Activated CD4-positive, alpha-beta T cell treated with anti-CD3 and anti-CD28 coated beads for 36 hours (primary cell): ENCODE measurements around the gene PEX14. TPM values are rescaled to one million over a fixed set of nuclear protein-coding genes. Genes with fewer than 3 reads are reported as not detected.
A peak's percentile ranks its signal among the peaks of the same experiment; 100 is the strongest.

Experiments
- ATAC-seq: fragments of 200-7000 bp; cut with Tn5 transposase; one replicate; pipeline ENCODE4 v1.10.0; 2021; ENCODE audit warnings: mild to moderate bottlenecking, moderate library complexity
- CTCF ChIA-PET: fragments of 350-600 bp; sonication (Branson Sonifier 250); formaldehyde crosslinking; loops from one replicate; lab custom pipeline; 2021; ENCODE audit warnings: antibody characterized with exemption; lab: Charles Lee
- POLR2A ChIA-PET: fragments of 350-600 bp; sonication (Branson Sonifier 250); formaldehyde crosslinking; loops from one replicate; lab custom pipeline; 2021; ENCODE audit warnings: antibody characterized with exemption, inconsistent platforms; lab: Charles Lee
- DNase-seq: peaks from one replicate; pipeline ENCODE4 v3.0.0-alpha.2; 2020
- H3K27ac Mint-ChIP-seq: one replicate; pipeline ENCODE4 v1.8.0; 2021; ENCODE audit warnings: mixed read lengths
- H3K27me3 Mint-ChIP-seq: one replicate; pipeline ENCODE4 v1.8.0; 2021; ENCODE audit warnings: mixed read lengths
- H3K36me3 Mint-ChIP-seq: one replicate; pipeline ENCODE4 v1.8.0; 2021; ENCODE audit warnings: low read depth, mixed read lengths
- H3K4me1 Mint-ChIP-seq: one replicate; pipeline ENCODE4 v1.8.0; 2021; ENCODE audit warnings: mixed read lengths
- H3K4me3 Mint-ChIP-seq: one replicate; pipeline ENCODE4 v1.8.0; 2021; ENCODE audit warnings: mild to moderate bottlenecking, moderate library complexity, mixed read lengths
- H3K9me3 Mint-ChIP-seq: one replicate; pipeline ENCODE4 v1.8.0; 2021; ENCODE audit warnings: low read depth, mixed read lengths
- intact Hi-C, 2 experiments: fragments of 100-400 bp; cut with DNase I in 1 of 2; cut with micrococcal nuclease in 1 of 2; formaldehyde crosslinking; loops; one replicate each; pipeline versions ENCODE4 v1.14.2 to v1.15.1; 2022 to 2024; cut with DNase I, micrococcal nuclease
- total RNA-seq, 2 experiments: library from RNA; stranded (reverse); gene quantifications; one replicate each; pipeline ENCODE4 v1.2.3, GENCODE V29; 2021

PEX14 gene
- total RNA-seq, 2 experiments from 2014 or later = 16.3 to 25.1 TPM

GRCh38 chr1:10434590-10434989 lies 40.2 kb upstream of the PEX14 start:
- DNase-seq (no peak), ATAC-seq (no peak)
- H3K27ac Mint-ChIP-seq = no peak overlapping the region
- ChIA-PET CTCF (no interaction called here), POLR2A (interaction anchor here (0.6 kb wide), 1 partner anchor 17 kb away, joined by 3 read pairs; no protein-coding TSS in a partner anchor)
- H3K9me3 Mint-ChIP-seq = no peaks in the 10 kb centered on the region
- intact Hi-C loops = no loop called here
- H3K27me3 Mint-ChIP-seq = no peaks in the 10 kb centered on the region
- no peaks in the 10 kb centered on the region for H3K36me3 Mint-ChIP-seq
- H3K4me3 Mint-ChIP-seq = no peak overlapping the region
- peaks cover 17% of the 10 kb centered on the region for H3K4me1 Mint-ChIP-seq

DNA sequence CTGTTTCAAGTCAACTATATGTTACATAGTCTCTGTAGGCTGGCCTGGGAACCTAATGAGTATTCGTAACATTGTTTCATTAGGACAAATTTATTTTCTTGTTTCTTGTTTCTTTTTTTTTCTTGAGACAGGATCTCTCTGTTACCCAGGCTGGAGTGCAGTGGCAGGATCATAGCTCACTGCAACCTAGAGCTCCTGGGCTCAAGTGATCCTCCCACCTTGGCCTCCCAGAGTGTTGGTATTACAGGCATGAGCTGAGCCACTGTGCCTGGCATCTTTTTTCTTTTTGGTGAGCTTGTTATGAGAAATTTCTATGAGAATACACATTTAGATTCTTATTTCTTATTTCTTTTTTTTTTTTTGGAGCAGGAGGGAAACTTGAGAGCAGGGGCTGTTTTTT lies 37.7 kb upstream of the PEX14 start:
- Mint-ChIP-seq H3K36me3 (no peaks in the 10 kb centered on the region), H3K4me1 (peaks cover 4% of the 10 kb centered on the region), H3K27ac (no peak overlapping the region), H3K4me3 (no peak overlapping the region), H3K27me3 (no peaks in the 10 kb centered on the region), H3K9me3 (no peaks in the 10 kb centered on the region)
- ChIA-PET POLR2A (interaction anchor here (0.6 kb wide), 1 partner anchor 847 kb away, joined by 4 read pairs; no protein-coding TSS in a partner anchor), CTCF (interaction anchor here (0.6 to 1.2 kb wide), 3 partner anchors 13 to 58 kb away, joined by 3 to 4 read pairs (median 3); partner anchors contain the start of gene CORT)
- intact Hi-C loops = no loop called here
- ATAC-seq (no peak), DNase-seq (no peak)

DNA sequence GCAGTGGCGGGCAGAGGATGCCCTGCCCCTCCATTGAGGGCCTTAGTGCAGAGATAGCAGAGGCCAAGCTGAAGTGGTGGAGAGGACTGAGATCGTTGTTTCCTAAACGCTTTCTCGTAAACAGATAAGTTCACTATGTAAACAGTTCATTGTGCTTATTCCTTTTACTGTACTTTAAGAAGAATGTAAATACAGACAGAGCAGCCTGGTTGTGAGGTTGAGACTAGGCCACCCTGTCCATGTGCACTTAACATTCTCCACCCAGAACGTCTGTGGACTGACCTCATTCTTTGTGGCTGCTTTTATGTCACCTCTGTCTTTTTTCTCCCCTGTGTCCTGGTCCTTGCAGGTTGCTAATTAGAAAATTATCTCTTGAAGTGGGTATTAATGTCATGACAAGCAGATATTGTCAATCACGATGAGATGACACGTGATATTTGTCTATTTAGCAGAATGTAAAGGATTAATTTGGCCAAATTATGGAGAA lies 36.0 kb upstream of the PEX14 start:
- no peaks in the 10 kb centered on the region for H3K27me3 Mint-ChIP-seq
- no peak overlapping the region for H3K27ac Mint-ChIP-seq
- POLR2A ChIA-PET = no interaction called here
- intact Hi-C loops = no loop called here
- CTCF ChIA-PET = interaction anchor here (0.8 kb wide), 1 partner anchor 56 kb away, joined by 3 read pairs; no protein-coding TSS in a partner anchor
- H3K4me1 Mint-ChIP-seq = no peaks in the 10 kb centered on the region
- H3K4me3 Mint-ChIP-seq = no peak overlapping the region
- ATAC-seq (no peak), DNase-seq (no peak)
- H3K36me3 Mint-ChIP-seq = no peaks in the 10 kb centered on the region
- H3K9me3 Mint-ChIP-seq = no peaks in the 10 kb centered on the region

DNA sequence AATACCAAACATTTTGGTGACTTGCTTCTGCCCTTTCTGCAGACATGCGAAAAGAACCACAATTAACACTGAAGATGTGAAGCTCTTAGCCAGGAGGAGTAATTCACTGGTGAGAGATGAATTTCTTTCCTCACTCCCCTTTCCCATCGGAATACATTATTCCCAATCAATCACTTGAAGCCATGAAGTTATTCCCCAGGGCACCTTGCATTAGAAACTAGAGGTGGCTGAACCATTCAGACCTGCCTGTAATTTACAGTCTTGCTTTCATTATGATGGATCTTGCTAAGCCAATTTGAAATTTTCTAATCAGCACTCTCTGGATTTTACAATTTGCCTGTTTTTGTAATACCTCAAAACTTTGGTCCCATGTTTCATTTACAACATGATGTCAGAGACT lies 34.4 kb upstream of the PEX14 start:
- Mint-ChIP-seq H3K36me3 (peaks cover 6% of the 10 kb centered on the region), H3K4me3 (no peak overlapping the region), H3K27me3 (no peaks in the 10 kb centered on the region), H3K4me1 (peaks cover 2% of the 10 kb centered on the region), H3K27ac (no peak overlapping the region), H3K9me3 (no peaks in the 10 kb centered on the region)
- POLR2A ChIA-PET = no interaction called here
- CTCF ChIA-PET = no interaction called here
- ATAC-seq (no peak), DNase-seq (no peak)
- intact Hi-C loops = no loop called here

- Mint-ChIP-seq H3K4me3 (no peak overlapping the region), H3K4me1 (peaks cover 2% of the 10 kb centered on the region), H3K27me3 (no peaks in the 10 kb centered on the region), H3K9me3 (no peaks in the 10 kb centered on the region), H3K27ac (no peak overlapping the region), H3K36me3 (peaks cover 6% of the 10 kb centered on the region)
- POLR2A ChIA-PET = no interaction called here
- ATAC-seq (no peak), DNase-seq (no peak)
- intact Hi-C loops = no loop called here
- CTCF ChIA-PET = no interaction called here
These were observed 34.0 kb upstream of the PEX14 start for GRCh38 chr1:10440794-10441193.

DNA sequence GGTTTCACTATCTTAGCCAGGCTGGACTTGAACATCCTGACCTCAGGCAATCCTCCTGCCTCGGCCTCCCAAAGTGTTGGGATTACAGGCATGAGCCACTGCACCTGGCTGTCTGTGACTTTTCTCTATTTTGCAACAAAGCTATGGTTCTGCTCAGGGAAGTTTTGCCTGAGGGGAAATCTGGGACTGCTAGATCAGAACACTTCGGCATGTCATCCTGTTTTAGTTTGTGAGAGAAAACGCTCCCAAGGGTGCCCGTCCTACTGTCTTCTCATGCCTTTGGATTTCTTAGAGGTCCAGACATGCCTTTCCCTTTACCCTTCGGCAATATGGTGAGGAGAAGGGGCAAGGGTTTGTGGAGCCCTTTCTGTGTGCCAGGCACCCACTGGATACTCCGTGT lies 30.5 kb upstream of the PEX14 start:
- DNase-seq = no peak
- no peaks in the 10 kb centered on the region for H3K9me3 Mint-ChIP-seq
- no peak for ATAC-seq
- H3K4me1 Mint-ChIP-seq = peaks cover 2% of the 10 kb centered on the region
- no peaks in the 10 kb centered on the region for H3K27me3 Mint-ChIP-seq
- H3K36me3 Mint-ChIP-seq = peaks cover 13% of the 10 kb centered on the region
- no peak overlapping the region for H3K4me3 Mint-ChIP-seq
- POLR2A ChIA-PET = interaction anchor here (0.7 kb wide), 1 partner anchor 14 kb away, joined by 3 read pairs; the partner anchor contains the start of gene CENPS
- CTCF ChIA-PET = interaction anchor here (1.7 kb wide), 1 partner anchor 14 kb away, joined by 7 read pairs; the partner anchor contains the start of gene CENPS
- intact Hi-C loops = no loop called here
- H3K27ac Mint-ChIP-seq = no peak overlapping the region

DNA sequence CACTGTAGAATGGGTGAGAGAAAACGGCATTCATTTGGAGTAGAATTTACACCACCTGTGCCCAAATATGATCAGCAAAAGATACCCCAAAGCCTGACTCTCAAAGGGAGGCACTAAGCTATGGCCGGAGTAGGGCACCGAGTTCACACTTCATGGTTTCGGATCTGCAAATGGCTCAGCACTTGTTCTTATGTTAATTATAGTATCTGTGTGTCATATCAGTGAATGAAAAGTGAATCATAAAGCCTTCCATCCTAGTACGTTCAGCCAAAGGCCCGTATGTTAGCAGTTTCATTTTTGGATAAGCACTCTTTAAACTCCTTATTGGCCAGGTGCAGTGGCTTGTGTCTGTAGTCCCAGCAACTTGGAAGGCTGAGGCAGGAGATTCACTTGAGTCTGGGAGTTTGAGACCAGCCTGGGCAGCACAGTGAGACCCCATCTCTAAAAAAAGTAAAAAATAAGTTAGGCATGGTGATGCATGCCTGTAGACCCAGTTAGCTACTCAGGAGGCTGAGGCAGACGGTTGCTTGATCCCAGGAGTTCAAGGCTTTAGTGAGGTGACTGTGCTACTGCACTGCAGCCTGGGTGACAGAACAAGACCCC lies 29.9 kb upstream of the PEX14 start:
- ChIA-PET CTCF (interaction anchor here (0.6 to 1.7 kb wide), 2 partner anchors 15 to 362 kb away, joined by 3 to 7 read pairs; partner anchors contain the start of gene CENPS), POLR2A (no interaction called here)
- H3K27ac Mint-ChIP-seq = no peak overlapping the region

GRCh38 chr1:10446790-10447422 lies 27.8 kb upstream of the PEX14 start:
- intact Hi-C loops = no loop called here
- no peak for DNase-seq
- Mint-ChIP-seq H3K4me1 (peaks cover 3% of the 10 kb centered on the region), H3K4me3 (no peak overlapping the region), H3K9me3 (no peaks in the 10 kb centered on the region), H3K36me3 (peaks cover 13% of the 10 kb centered on the region), H3K27ac (no peak overlapping the region), H3K27me3 (no peaks in the 10 kb centered on the region)
- POLR2A ChIA-PET = interaction anchor here (0.6 kb wide), 1 partner anchor 562 kb away, joined by 4 read pairs; no protein-coding TSS in a partner anchor
- ATAC-seq = no peak
- CTCF ChIA-PET = interaction anchor here (0.7 to 0.8 kb wide), 2 partner anchors 13 to 1420 kb away, joined by 3 to 6 read pairs; no protein-coding TSS in a partner anchor

More for the DNA sequence above, 29.9 kb upstream of the PEX14 start:
- intact Hi-C loops = no loop called here
- ATAC-seq (peak; percentile 75), DNase-seq (peak; percentile 11)
- H3K36me3 Mint-ChIP-seq = peaks cover 13% of the 10 kb centered on the region
- no peak overlapping the region for H3K4me3 Mint-ChIP-seq
- H3K4me1 Mint-ChIP-seq = peaks cover 2% of the 10 kb centered on the region
- H3K27me3 Mint-ChIP-seq = no peaks in the 10 kb centered on the region
- no peaks in the 10 kb centered on the region for H3K9me3 Mint-ChIP-seq

GRCh38 chr1:10449751-10450150 lies 25.0 kb upstream of the PEX14 start, which contains the start of gene CORT:
TSS of gene CORT (plus strand) at chr1:10450031. CDS start at chr1:10450224, 193 bp downstream.
- Mint-ChIP-seq H3K4me1 (peaks cover 3% of the 10 kb centered on the region), H3K27ac (no peak within 1 kb of the TSS), H3K27me3 (no peaks in the 10 kb centered on the region), H3K4me3 (no peak within 1 kb of the TSS), H3K36me3 (peaks cover 11% of the 10 kb centered on the region), H3K9me3 (no peaks in the 10 kb centered on the region)
- ATAC-seq = no peak
- intact Hi-C loops = no loop called here
- no peak for DNase-seq
- ChIA-PET CTCF (interaction anchor here (0.6 to 1.0 kb wide), 3 partner anchors 13 to 45 kb away, joined by 3 to 4 read pairs (median 3); no protein-coding TSS in a partner anchor), POLR2A (interaction anchor here (0.5 to 0.6 kb wide), 2 partner anchors 9 to 920 kb away, joined by 3 read pairs; no protein-coding TSS in a partner anchor)

GRCh38 chr1:10450156-10450814 lies 24.5 kb upstream of the PEX14 start:
- CTCF ChIA-PET = interaction anchor here (0.6 kb wide), 2 partner anchors 13 to 39 kb away, joined by 3 to 4 read pairs; no protein-coding TSS in a partner anchor
- POLR2A ChIA-PET = no interaction called here
- Mint-ChIP-seq H3K27me3 (no peaks in the 10 kb centered on the region), H3K27ac (no peak overlapping the region), H3K4me3 (no peak overlapping the region), H3K9me3 (no peaks in the 10 kb centered on the region), H3K4me1 (peaks cover 1% of the 10 kb centered on the region), H3K36me3 (peaks cover 8% of the 10 kb centered on the region)
- ATAC-seq = no peak
- intact Hi-C loops = no loop called here
- no peak for DNase-seq

DNA sequence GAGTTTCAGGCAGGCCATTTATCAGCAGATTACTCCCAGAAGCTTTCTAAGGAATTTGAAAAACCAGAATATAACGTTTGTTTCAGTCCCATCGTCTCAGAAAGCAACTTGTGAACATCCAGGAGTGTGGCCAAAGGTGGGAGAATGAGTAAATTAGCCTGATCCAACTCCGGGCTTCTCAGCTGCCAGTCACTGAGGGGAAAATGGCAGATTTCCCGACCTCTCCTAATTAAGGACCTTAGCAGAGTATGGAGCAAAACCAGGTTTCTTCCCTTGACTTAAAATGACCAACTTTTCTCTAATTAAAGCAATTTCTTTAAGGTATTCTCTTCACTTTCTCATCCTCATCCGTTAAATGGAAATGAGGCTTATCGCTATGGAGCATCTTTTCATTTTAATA lies 23.9 kb upstream of the PEX14 start:
- DNase-seq = no peak
- H3K4me1 Mint-ChIP-seq = peaks cover 1% of the 10 kb centered on the region
- no peak overlapping the region for H3K4me3 Mint-ChIP-seq
- no peak for ATAC-seq
- ChIA-PET CTCF (no interaction called here), POLR2A (no interaction called here)
- no peak overlapping the region for H3K27ac Mint-ChIP-seq
- intact Hi-C loops = no loop called here
- no peaks in the 10 kb centered on the region for H3K9me3 Mint-ChIP-seq
- H3K27me3 Mint-ChIP-seq = no peaks in the 10 kb centered on the region
- H3K36me3 Mint-ChIP-seq = peaks cover 8% of the 10 kb centered on the region
